Esophagus squamous epithelium (tissue), 4 donors: ENCODE data around the gene ZFYVE28.

Experiments used
- CTCF ChIP-seq, 6 experiments: fragments of 450-650 bp in 4 of 6; fragments of 200-600 bp in 2 of 6; sonication (generic) in 2 of 6; IDR thresholded peaks; one replicate each; pipeline ENCODE4 v1.5.1; 2016 to 2019; ENCODE audit warnings: antibody characterized with exemption in 6 of 6, mild to moderate bottlenecking in 4 of 6, moderate library complexity in 4 of 6
- POLR2A ChIP-seq, 4 donors: fragments of 450-650 bp; IDR thresholded peaks; one replicate each; pipeline ENCODE4 v1.6.1; 2017; ENCODE audit warnings: antibody characterized with exemption in 4 of 4, mild to moderate bottlenecking in 4 of 4, moderate library complexity in 3 of 4

- TF ChIP-seq CTCF (IDR thresholded peaks at IDR 0.05) (no peak), POLR2A (IDR thresholded peaks at IDR 0.05) (no peak)
Measured at GRCh38 chr4:2226261-2226660, 192.2 kb downstream of the ZFYVE28 start.
